ENCODE data around the gene AKAP1. TPM values are rescaled to one million over a fixed set of nuclear protein-coding genes. Genes with fewer than 3 reads are reported as not detected.
"Not testable (repeated sequence)": the region's sequence is repeated elsewhere in the genome, so short reads cannot be mapped to it uniquely, and the experiment has no call there.

Gene AKAP1
- total RNA-seq, 1 donor from 2014 or later: 21.5 TPM

DNA sequence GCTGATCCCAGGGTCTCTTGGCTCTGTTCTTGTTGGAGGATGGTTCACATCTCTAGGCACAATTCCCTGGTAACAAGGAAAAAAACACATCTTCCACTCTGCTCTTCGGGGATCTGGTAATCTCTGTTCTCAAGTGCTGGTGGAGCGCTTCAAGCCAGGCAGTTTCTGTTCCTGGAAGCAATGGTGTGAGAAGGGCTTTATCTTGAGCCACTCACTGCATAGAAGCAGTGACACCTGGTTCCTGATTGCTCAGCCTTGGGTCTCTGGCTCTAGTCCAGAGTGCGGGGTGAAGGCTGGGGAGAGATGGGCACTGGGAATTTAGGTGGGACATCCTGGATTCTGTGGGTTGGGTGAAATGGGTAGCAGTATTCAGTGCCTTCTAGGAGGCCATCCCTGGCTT is 14.1 kb downstream of the AKAP1 start:
- Mint-ChIP-seq H3K27ac (ENCODE audit: unreplicated experiment) (no peak overlapping the region), H3K9me3 (no peaks in the 10 kb centered on the region), H3K36me3 (ENCODE audit: low read depth) (no peaks in the 10 kb centered on the region), H3K4me3 (no peak overlapping the region), H3K4me1 (peaks cover 7% of the 10 kb centered on the region), H3K27me3 (ENCODE audit: low read depth) (no peaks in the 10 kb centered on the region)
- TF ChIP-seq, protein P1, sequence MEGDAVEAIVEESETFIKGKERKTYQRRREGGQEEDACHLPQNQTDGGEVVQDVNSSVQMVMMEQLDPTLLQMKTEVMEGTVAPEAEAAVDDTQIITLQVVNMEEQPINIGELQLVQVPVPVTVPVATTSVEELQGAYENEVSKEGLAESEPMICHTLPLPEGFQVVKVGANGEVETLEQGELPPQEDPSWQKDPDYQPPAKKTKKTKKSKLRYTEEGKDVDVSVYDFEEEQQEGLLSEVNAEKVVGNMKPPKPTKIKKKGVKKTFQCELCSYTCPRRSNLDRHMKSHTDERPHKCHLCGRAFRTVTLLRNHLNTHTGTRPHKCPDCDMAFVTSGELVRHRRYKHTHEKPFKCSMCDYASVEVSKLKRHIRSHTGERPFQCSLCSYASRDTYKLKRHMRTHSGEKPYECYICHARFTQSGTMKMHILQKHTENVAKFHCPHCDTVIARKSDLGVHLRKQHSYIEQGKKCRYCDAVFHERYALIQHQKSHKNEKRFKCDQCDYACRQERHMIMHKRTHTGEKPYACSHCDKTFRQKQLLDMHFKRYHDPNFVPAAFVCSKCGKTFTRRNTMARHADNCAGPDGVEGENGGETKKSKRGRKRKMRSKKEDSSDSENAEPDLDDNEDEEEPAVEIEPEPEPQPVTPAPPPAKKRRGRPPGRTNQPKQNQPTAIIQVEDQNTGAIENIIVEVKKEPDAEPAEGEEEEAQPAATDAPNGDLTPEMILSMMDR (conservative IDR thresholded peaks at IDR 0.05): no peak
- no peak for DNase-seq (ENCODE audit: low read depth, low spot score)

DNA sequence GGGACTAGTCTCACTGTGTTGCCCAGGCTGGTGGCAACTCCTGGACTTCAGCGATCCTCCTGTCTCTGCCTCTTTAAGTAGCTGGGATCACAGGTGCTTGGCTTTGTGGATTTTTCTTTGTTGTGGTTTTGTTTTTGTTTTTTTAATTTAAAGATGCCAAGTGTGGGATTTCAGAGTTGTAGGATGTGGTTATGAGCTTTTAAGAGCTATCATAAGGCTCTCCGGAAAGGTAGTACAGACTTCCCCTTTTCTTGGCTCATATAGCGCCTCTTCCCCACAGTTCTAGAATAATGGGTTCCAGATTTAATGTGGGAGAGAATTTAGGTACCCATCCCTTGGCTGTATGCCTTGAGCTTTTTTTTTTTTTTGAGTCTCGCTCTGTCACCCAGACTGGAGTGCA is 17.1 kb downstream of the AKAP1 start:
- H3K4me3 Mint-ChIP-seq: no peak overlapping the region
- no peak overlapping the region for H3K27ac Mint-ChIP-seq (ENCODE audit: unreplicated experiment)
- no peaks in the 10 kb centered on the region for H3K27me3 Mint-ChIP-seq (ENCODE audit: low read depth)
- peaks cover 10% of the 10 kb centered on the region for H3K4me1 Mint-ChIP-seq
- no peak for DNase-seq (ENCODE audit: low read depth, low spot score)
- no peaks in the 10 kb centered on the region for H3K9me3 Mint-ChIP-seq
- no peaks in the 10 kb centered on the region for H3K36me3 Mint-ChIP-seq (ENCODE audit: low read depth)
- TF ChIP-seq, protein P1 (conservative IDR thresholded peaks at IDR 0.05): no peak

DNA sequence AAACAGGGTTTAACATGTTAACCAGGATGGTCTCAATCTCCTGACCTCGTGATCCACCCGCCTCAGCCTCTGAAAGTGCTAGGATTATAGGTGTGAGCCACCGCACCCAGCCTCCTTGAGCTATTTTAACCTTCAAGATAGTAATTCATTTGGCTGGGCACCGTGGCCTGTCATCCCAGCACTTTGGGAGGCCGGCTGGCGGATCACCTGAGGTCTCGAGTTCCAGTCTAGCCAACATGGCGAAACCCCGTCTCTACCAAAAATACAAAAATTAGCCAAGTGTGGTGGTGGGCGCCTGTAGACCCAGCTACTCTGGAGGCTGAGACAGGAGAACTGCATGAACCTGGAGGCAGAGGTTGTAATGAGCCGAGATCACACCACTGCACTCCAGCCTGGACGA is 17.6 kb downstream of the AKAP1 start:
- H3K4me3 Mint-ChIP-seq; DNase-seq (ENCODE audit: low read depth, low spot score); H3K27me3 Mint-ChIP-seq (ENCODE audit: low read depth); H3K36me3 Mint-ChIP-seq (ENCODE audit: low read depth); H3K9me3 Mint-ChIP-seq; H3K27ac Mint-ChIP-seq (ENCODE audit: unreplicated experiment): not testable (repeated sequence)
- peaks cover 16% of the 10 kb centered on the region for H3K4me1 Mint-ChIP-seq

DNA sequence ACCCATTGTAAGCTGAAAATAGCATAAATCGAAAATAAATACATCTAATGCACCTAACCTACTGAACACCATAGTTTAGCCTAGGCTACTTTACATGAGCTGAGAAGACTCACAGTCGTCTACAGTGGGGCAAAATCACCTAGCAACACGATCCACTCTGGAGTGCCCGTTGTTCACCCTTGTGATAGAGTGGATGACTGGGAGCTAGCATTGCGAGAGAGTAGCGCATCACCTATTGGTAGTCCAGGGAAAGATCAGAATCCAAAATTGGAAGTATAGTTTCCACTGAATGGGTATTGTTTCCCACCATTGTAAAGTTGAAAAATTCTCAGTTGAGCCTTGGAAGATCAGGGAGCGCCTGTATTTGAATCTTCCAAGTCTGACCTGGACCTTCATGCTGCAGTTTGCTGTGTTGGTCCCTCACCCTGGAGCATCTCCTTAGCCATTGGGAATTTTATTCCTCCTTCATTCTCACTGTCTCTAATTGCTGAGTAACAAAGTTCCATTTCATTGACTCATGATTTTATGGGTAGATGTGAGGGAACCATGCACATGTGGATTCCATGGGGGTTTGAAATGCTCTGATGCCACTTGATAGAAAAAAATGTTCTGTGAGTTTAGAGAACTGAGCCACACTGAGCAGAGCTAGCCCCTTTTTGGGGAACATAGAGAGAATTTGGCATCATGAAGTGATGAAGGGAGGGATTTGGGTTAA is 19.6 kb downstream of the AKAP1 start:
- H3K27ac Mint-ChIP-seq (ENCODE audit: unreplicated experiment): no peak overlapping the region
- H3K4me3 Mint-ChIP-seq: no peak overlapping the region
- TF ChIP-seq, protein P1 (conservative IDR thresholded peaks at IDR 0.05): no peak
- H3K27me3 Mint-ChIP-seq (ENCODE audit: low read depth): no peaks in the 10 kb centered on the region
- H3K9me3 Mint-ChIP-seq: no peaks in the 10 kb centered on the region
- no peak for DNase-seq (ENCODE audit: low read depth, low spot score)
- peaks cover 15% of the 10 kb centered on the region for H3K4me1 Mint-ChIP-seq
- H3K36me3 Mint-ChIP-seq (ENCODE audit: low read depth): no peaks in the 10 kb centered on the region

DNA sequence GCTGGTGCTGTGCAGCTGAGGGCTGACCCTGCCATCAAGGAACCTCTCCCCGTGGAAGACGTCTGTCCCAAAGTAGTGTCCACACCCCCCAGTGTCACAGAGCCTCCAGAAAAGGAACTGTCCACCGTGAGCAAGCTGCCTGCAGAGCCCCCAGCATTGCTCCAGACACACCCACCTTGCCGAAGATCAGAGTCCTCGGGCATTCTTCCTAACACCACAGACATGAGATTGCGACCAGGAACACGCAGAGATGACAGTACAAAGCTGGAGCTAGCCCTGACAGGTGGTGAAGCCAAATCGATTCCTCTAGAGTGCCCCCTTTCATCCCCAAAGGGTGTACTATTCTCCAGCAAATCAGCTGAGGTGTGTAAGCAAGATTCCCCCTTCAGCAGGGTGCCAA is 20.5 kb downstream of the AKAP1 start:
- H3K4me1 Mint-ChIP-seq: peaks cover 18% of the 10 kb centered on the region
- H3K9me3 Mint-ChIP-seq: no peaks in the 10 kb centered on the region
- no peak overlapping the region for H3K27ac Mint-ChIP-seq (ENCODE audit: unreplicated experiment)
- TF ChIP-seq, protein P1 (conservative IDR thresholded peaks at IDR 0.05): no peak
- no peaks in the 10 kb centered on the region for H3K36me3 Mint-ChIP-seq (ENCODE audit: low read depth)
- no peak overlapping the region for H3K4me3 Mint-ChIP-seq
- H3K27me3 Mint-ChIP-seq (ENCODE audit: low read depth): no peaks in the 10 kb centered on the region
- no peak for DNase-seq (ENCODE audit: low read depth, low spot score)

DNA sequence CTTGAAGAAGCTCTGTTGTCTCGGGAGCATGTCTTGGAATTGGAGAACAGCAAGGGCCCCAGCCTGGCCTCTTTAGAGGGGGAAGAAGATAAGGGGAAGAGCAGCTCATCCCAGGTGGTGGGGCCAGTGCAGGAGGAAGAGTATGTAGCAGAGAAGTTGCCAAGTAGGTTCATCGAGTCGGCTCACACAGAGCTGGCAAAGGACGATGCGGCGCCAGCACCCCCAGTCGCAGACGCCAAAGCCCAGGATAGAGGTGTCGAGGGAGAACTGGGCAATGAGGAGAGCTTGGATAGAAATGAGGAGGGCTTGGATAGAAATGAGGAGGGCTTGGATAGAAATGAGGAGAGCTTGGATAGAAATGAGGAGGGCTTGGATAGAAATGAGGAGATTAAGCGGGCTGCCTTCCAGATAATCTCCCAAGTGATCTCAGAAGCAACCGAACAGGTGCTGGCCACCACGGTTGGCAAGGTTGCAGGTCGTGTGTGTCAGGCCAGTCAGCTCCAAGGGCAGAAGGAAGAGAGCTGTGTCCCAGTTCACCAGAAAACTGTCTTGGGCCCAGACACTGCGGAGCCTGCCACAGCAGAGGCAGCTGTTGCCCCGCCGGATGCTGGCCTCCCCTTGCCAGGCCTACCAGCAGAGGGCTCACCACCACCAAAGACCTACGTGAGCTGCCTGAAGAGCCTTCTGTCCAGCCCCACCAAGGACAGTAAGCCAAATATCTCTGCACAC is 21.2 kb downstream of the AKAP1 start:
- Mint-ChIP-seq H3K36me3 (ENCODE audit: low read depth) (no peaks in the 10 kb centered on the region), H3K27me3 (ENCODE audit: low read depth) (no peaks in the 10 kb centered on the region), H3K4me1 (peaks cover 18% of the 10 kb centered on the region), H3K9me3 (no peaks in the 10 kb centered on the region), H3K27ac (ENCODE audit: unreplicated experiment) (no peak overlapping the region), H3K4me3 (no peak overlapping the region)
- TF ChIP-seq, protein P1 (conservative IDR thresholded peaks at IDR 0.05): peak; percentile 38
- DNase-seq (ENCODE audit: low read depth, low spot score): no peak

Data from neural crest cell (in vitro differentiated cells).